Activated CD8-positive, alpha-beta memory T cell treated with anti-CD3 and anti-CD28 coated beads, Interleukin-2, amount 50 U/mL, for 48 hours (primary cell): ENCODE results near the gene GPR153.
"Not testable (repeated sequence)": the region's sequence is repeated elsewhere in the genome, so short reads cannot be mapped to it uniquely, and the experiment has no call there.

Experiments used
- DNase-seq: peaks from one replicate; pipeline ENCODE4 v3.0.0-alpha.2; 2020

GPR153 gene

DNA sequence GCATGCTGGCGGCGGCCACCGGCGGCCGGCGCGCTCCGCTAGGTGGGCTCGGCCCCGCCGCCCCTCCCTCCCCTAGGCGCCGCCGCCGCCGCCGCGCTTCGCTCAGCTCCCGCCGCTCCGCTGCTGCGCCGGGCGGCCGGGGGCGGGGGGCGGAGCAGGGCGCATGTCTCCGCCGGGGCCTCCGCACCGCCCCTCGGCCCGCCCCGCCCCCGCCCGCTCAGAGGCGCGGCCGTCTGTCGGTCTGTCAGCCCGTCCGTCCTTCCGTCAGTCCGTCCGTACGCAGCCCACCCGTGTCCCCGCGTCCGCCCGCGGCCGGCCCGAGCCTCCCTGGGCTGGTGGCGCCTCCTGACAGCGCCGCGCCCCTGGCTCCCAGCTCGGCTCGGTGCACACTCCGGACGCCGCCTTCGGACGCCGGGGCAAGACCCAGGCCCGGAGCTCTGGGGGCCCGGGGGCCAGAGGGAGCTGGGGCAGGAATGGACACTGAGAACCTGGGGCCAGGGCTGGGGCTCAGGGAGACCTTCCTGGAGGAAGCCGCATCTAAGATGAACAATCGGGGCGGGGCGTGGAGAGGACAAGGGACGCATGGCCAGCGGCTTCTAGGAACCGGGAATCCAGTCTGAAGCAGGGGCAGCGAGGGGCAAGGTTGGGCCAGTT, at the start of gene GPR153:
TSS of gene GPR153 (minus strand) at position 138 of the 654 bp plus-strand sequence. CDS start 6,193 bp downstream, outside the sequence.
- DNase-seq: peak; percentile 70

DNA sequence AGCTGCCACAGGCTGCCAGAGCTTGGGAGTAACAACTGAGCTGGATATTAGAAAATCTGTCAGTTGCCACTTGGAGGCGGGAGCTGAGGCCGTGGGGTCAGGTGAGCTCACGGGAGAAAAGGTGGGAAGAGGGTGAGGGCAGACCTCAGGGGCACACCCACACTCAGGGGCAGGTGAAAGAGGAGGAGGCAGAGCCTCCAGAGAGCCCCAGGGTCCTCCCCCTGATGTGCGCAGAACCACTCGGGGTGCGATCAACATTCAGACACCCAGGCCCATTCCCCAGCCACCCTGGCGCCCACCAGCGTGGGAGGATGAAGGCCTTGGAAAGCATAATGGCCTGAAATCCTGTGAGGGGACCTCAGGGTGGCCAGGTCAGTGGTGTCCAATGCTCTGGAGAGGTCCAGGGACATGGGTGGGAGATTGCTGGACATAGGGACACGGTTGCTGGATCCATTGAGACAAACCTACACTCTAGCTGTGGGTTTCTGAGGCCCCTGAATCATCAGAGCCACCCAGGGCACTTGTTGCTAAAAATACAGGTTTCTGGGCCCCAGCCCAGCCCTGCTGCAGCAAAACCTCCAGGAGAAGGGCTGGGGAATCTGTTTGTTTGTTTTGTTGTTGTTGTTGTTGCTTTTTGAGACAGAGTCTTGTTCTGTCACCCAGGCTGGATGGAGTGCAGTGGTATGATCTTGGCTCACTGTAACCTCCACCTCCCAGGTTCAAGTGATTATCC, 49.4 kb upstream of the GPR153 start:
- no peak for DNase-seq

DNA sequence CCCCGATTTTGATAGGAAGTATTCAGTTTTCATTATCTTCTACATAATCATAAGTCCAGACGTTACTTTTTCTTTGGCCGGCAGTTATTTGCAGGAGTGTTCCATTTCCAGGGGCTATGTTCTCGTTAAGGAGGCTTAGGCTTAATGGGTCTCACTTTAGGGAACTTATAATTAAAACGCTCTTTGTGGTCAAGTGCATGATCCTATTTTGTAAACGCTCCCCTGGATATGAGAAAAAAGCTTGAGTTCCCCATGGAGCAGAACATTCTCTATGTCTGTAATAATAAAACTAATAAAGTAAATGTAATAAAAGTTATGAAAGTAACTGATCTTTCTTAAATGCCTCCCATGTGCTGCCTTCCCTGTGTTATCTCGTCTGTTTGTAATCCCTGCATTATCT, 48.7 kb upstream of the GPR153 start:
- no peak for DNase-seq

DNA sequence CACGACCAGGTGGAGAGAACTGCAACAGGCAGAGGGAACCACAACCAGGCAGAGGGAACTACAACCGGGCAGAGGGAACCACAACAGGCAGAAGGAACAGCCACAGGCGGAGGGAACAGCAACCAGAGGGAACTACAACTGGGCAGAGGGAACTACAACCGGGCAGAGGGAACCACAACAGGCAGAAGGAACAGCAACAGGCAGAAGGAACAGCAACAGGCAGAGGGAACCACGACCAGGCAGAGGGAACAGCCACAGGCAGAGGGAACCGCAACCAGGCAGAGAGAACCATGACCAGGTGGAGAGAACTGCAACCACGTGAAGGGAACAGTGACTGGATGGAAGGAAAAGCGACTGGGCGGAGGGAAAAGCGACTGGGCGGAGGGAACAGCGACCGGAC, 47.6 kb upstream of the GPR153 start:
- DNase-seq: no peak

DNA sequence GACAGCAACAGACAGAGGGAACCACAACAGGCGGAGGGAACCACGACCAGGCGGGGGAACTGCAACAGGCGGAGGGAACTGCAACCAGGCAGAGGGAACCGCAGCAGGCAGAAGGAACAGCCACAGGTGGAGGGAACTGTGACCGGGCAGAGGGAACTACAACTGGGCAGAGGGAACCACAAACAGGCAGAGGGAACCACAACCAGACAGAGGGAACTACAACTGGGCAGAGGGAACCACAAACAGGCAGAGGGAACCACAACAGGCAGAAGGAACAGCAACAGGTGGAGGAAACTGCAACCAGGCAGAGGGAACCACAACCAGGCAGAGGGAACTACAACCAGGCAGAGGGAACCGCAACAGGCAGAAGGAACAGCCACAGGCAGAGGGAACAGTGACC, 46.8 kb upstream of the GPR153 start:
- DNase-seq: not testable (repeated sequence)

DNA sequence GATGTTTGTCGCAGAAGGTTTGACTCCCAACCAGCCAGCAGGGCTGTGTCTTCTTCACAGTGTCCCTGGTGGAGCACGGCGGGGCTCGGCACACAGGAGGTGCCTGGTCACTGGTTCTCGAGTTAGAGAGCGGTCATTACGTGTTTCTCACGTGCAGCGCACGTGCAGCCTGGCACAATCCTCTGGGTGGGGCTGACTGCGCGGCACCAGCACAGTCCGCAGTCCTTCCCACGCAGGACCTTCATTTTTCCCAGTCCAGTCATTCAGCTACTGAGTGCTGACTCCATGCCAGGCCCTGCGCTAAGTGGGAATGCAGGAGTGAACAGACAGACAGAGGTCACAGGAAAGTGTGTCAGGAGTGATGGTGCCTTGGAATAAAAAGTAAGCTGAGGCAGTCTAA, 46.2 kb upstream of the GPR153 start:
- no peak for DNase-seq

DNA sequence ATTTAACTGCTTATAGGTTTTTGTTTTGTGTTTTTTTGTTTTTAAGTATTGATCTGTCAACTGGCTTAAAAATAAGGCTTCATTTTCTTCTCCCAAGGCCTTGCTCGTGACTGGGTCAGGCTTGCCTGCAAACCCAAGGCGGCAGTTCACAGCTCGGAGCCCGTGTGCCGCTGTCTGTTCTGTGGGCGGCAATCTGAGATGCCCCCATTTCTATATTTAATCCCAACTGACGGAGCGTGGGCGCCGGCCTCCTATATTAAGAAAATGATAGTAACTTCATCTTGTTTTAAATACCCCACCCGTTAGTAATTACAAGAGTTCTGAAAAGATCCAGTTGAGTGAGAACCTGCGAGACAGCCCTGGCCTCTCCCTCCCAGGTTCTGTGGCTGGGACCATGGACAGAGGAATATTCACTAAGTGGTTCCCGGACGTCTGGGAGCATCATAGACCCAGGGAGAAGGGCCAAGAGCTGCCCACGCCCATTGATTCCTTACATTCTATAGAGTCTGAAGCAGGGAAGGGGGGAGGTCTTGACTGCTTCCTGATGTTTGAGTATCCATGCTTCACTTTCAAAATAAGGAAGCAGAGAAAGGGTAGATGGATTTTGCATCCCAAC, 42.6 kb upstream of the GPR153 start:
- no peak for DNase-seq

DNA sequence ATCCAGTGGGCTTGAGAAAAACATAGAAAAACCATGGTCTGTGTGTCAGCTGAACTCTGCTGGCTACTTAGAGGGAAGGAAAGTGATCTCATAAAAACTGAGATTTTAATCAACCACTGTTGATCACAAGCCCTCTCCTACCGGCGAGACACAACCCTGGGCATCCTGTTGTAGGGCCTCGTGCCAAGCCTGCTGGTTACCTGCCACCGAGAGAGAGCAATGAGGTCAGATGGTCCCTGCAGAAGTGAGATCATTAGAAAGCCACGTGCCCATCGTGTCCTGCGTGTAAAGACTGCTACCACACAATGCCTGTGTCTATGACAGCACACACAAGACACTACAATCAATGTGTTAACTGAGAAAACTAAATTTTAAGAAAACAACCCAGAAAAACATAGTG, 41.7 kb upstream of the GPR153 start:
- no peak for DNase-seq

DNA sequence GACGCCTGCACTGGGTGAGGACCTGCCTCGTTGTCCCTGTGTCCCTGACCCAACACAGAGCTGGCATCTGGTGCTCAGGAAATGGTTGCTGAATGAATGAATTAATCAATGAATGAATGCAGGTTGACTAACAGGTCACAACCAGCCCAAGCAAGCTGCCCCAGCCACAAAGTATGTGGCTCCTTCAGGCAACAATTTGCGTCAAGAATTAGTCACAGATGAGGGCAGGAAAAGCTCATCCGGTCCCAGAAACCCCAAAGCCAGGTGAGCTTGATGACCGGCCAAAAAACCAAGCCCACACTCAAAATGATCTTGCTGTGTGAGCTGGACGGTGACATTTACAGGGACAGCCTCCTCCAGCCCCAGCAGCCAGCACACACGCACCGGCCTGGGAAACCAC, 40.6 kb upstream of the GPR153 start:
- no peak for DNase-seq

DNA sequence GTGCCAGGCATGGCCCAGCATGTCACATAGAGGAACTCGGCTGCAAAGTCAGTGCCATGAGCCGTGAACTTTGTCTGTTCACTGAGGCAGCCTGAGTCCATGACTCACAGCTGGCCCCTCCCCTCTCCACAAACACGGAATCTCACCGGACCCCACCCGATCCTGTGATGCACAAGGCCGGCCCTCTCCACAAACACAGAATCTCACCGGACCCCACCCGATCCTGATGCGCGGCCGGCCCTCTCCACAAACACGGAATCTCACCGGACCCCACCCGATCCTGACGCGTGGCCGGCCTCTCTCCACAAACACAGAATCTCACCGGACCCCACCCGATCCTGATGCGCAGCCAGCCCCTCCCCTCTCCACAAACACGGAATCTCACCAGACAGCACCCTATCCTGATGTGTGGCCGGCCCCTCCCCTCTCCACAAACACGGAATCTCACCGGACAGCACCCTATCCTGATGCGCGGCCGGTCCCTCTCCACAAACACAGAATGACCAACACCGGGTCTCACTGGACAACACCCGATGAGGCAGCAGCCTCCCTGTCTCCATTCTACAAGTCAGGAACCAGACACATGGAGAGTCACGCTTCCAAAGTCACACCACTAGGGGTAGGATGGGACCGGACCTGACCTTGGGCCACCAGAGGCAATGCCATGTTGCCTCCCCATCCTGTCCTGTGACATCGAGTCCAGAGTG, 39.6 kb upstream of the GPR153 start:
- no peak for DNase-seq

DNA sequence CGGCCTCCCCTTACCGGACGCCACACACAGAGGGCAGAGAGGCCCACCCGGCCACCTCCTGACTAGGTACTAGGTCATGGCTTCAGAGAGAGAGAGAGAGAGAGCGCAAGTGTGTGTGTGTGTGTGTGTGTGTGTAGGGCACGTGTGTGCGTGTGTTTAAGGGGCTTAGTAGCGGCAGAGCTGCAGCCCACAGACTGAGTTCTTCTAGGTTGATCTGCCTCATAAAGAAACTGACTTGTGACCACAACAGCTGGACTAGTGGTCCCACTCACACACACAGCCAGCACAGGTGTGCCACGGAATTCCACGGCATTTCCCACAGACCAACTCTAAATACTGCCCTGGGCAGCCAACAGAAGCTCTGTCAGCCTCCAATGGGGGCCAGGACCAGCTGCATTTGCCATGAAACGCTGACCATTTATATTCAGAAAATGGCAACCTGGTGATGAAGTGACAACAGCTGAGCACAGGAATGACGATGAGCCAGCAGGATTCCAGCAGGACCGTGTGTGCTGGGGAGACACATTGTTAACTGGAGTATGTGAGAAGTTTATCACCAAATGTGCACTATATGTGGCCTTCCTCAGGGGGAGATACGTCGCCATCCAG, 38.8 kb upstream of the GPR153 start:
- no peak for DNase-seq

DNA sequence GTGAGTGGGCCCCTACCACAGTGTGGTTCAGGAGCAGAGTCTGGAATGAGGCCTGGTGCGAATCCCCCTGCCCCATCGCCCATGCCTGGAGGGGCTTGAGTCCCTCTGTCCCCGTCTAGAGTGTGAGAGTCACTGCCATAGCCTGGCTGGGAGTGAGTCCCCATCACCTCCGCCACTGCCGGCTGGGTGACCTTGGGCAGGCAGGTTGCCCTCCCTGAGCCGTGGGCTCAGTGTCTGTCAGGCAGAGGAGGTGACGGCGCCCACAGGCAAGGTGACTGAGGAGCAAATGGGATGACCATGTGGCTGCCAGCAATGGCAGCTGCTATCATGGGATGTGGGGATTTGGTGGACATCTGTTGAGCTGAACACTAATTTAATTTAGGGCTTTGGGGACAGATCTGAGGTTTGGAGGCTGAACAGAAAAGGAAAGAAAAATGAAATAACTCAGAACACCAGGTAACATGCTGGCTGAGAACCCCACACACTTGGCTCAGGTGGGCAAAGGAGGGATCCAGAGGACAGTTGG, 38.1 kb upstream of the GPR153 start:
- DNase-seq: no peak

DNA sequence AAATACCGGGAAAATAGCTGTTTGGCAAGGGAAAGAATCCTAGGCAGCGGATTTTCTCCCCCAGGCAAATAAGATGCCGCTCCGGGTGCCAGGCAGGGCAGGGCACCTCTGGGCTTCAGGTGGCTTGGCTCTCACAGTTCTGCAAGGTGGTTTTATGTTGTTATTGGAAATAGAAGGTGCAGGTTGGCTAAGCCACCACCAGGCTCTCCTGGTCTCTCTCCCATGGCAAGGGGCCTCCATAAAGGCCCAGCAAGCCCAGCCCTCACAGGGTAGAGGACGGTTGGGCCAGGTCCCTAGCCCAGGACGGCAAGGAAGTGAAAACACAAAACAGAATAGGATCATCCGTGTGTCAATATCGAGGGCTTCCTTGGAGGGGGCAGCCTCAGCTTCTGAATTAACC, 37.6 kb upstream of the GPR153 start:
- no peak for DNase-seq

DNA sequence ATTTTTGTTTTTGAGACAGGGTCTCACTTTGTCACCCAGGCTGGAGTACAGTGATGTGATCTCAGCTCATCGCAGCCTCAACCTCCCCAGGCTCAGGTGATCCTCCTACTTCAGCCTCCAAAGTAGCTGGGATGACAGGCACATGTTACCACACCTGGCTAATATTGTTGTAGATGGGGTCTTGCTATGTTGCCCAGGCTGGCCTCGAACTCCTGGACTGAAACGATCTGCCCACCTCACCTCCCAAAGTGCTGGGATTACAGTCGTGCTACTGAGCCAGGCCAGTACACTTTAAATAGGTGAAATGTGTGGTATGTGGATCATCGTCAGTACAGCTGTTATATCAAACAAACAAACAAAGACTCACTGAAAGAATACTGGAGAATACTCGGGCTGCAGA, 35.0 kb upstream of the GPR153 start:
- DNase-seq: no peak

DNA sequence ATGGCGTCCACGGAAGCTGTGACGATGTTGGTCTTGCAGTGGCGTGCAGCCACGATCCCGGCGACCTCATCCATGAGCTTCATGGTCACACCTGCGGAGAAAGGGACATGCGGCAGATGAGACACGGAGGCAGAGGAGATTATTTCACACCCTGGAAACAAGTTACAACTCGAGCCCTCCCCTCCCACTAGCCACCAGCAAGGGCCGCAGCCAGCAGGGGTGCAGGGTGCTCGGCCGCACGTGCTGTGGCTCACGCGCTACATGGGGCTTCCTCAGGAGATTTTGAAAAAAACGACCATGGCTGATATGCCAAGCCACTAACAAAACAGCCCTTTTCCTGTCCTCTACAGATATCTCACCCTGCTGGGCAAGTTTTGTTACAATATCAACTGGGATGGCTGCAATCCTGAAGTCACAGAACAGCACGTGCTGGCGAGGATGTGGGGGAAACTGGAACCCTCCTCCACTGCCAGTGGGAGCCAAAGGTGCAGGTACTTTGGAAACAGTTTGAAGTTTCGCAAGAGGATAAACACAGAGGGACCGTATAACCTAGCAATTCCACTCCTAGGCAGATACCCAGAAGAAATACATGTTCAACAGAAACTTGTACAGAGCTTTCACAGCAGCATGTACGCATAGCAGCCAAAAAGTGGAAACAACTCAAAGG, 34.1 kb upstream of the GPR153 start:
- no peak for DNase-seq

DNA sequence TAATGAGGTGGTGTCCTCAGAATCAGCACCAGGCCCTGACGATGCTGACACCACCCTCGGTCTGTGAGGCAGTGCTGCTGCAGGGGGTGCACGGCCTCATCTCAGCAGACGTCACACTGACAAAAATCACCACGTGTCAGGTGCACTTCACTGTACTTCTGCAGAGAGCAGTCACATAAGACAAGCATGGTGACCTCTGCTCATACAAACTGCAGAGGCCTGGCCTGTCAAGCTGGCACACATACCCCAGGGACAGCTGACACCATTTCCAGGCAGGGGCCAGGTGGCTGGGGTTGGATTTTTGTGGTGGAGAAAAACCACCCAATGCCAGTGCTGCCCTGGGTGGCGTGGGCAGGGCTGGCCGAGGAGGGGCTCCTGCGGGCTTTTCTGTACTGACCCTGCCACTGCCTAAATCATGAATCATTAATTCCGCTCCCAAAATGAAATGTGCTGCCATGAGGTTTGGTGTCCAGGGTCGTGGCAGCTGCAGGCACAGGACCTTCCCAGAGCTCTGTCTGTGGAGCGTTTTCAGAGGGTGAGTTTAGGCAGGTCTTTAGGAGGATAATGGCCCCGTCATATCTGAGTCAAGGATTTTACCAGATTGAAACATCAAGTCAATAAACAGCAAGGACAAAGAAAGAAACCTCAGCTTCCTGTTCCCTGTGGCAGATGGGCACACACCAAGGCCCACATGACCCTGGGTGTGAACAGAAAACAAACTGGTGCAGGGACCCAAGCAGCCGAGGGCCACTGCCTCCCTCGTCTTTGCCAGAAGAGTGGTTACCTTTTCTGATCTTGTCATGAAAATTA, 33.4 kb upstream of the GPR153 start:
- no peak for DNase-seq

DNA sequence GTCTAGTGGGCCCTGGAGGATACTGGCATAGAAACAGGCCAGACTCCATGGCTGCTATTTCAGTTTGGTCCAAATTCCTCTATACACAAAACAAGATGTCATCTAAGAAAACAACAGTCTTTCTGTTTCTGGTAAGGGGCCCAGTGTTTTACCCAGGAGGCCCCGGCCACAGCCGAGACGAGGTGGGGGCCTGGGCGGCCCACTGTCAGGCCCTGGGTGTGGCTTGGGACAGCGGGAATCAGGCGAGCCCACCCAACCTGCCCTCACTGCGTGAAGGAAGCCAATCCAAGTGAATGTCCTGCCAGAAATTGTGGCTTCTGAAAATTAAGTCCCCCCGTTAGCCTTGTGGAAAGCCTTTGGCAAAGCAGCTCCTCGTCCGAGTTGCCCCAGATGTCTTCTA, 31.2 kb upstream of the GPR153 start:
- DNase-seq: no peak

DNA sequence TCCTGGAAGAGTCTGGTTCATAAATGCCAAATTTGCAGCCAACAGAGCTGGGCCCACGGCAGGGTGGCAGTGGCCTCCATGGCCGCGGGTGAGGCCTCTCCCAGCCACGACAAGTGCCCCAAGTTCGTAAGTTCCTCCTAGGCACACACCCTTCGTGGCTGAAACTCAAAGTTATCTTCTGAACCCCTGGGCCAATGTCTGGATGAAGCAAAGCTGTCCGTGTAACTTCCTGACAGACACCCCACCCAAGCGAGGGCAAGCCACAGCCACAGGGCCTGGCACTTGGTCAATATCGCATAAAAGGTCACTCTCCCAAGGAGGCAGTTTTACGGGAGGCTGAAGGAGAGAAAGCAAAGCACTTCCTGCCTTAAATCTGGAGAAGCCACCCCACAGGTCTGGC, 27.8 kb upstream of the GPR153 start:
- no peak for DNase-seq

DNA sequence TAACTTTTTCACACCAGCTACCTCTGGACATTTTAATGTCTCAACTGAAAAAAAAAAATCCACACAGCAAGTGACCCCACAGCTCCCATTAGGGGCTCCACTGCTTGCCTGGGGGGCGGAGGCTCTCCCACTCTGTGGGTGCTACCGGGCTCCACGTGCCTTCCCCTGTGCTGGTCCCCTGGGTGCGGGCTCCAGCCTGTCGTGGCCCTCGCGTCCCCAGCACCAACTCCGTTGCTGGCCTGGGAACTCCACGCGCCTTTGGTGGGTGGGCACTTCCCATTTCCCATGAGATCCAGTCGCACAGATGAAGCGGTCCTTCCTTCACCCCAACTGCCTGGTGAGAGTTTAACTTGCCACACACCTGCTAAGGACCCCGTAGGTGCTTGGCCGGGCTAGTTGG, 27.1 kb upstream of the GPR153 start:
- no peak for DNase-seq

DNA sequence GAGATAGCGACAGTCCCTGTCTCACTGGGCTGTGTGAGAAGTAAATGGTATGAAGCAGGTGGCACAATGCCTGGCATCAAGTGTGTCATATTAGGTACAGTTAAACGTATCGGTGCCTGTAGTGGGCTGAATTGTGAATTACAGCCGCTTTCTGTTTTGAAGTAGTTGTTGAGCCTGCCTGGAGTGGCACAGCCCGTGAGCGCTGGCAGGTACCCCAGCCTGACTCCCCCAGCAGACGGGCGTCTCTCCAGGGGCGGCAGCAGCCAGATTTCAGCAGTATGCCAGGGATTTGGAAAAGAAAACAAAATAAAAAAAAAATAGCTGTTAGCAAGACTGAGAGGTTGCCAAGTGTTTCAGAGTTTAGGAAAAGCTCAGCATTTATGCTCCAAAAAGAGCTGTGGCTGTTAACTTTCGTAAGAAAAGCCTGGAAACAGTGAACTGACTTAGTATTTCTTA, 26.6 kb upstream of the GPR153 start:
- DNase-seq: no peak

DNA sequence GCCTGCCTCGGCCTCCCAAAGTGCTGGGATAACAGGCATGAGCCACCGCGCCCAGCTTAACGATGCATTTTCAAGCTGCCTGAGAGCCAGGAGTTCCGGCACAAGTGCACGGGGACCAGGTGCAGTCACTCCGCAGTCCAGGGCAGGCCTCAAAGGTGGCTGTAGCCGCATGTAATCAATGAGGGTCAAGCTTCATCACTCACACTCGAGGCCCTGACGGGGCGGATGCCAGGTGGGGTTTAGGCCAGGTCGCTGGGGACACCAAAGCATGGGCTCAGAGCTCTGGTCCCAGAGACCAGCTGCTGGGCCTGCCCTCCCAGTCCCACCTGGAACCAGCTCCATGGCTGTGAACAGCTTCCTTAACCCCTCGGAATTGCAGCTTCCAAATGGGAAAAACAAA, 26.1 kb upstream of the GPR153 start:
- no peak for DNase-seq
